AG09309 (cell line): ENCODE results near the gene EEA1.

Experiments used
- DNase-seq: peaks from one replicate; pipeline ENCODE4 v3.0.0-alpha.2; 2010; ENCODE audit warnings: low read depth
- H3K4me3 ChIP-seq: 2 replicates; pipeline ENCODE4 v1.5.1; 2011; ENCODE audit warnings: mild to moderate bottlenecking, low read depth, low read length, moderate library complexity; ENCODE audit not compliant: control insufficient read depth
- TF ChIP-seq, protein P1 (sequence below): IDR thresholded peaks from 2 replicates; pipeline ENCODE4 v1.5.1; 2011; ENCODE audit warnings: mild to moderate bottlenecking, low read depth, low read length, inconsistent platforms; ENCODE audit not compliant: insufficient read depth, control insufficient read depth; ENCODE audit errors: missing control alignments

Gene EEA1

DNA sequence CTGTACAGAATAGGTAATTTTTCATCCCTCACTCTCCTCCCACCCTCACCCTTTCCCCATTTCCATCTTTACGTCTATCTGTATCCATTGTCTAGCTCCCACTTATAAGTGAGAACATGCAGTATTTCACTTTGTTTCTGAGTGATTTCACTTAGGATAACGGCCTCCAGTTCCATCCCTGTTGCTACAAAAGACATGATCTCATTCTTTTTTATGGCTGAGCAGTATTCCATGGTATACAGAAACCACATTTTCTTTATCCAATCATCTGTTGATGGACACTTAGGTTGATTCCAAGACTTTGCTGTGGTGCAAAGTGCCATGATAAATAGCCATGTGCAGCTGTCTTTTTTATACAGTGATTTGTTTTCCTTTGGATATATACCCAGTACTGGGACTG, 16.4 kb downstream of the EEA1 start:
- TF ChIP-seq, protein P1, sequence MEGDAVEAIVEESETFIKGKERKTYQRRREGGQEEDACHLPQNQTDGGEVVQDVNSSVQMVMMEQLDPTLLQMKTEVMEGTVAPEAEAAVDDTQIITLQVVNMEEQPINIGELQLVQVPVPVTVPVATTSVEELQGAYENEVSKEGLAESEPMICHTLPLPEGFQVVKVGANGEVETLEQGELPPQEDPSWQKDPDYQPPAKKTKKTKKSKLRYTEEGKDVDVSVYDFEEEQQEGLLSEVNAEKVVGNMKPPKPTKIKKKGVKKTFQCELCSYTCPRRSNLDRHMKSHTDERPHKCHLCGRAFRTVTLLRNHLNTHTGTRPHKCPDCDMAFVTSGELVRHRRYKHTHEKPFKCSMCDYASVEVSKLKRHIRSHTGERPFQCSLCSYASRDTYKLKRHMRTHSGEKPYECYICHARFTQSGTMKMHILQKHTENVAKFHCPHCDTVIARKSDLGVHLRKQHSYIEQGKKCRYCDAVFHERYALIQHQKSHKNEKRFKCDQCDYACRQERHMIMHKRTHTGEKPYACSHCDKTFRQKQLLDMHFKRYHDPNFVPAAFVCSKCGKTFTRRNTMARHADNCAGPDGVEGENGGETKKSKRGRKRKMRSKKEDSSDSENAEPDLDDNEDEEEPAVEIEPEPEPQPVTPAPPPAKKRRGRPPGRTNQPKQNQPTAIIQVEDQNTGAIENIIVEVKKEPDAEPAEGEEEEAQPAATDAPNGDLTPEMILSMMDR, result no peak
- no peak for DNase-seq

GRCh38 chr12:92912052-92912451, 17.0 kb downstream of the EEA1 start:
- no peak overlapping the region for H3K4me3 ChIP-seq
- peak; percentile 32 for DNase-seq
- TF ChIP-seq, protein P1, result no peak

More for the DNA sequence above, 16.4 kb downstream of the EEA1 start:
- H3K4me3 ChIP-seq, result no peak overlapping the region

- no peak for DNase-seq
- H3K4me3 ChIP-seq, result no peak overlapping the region
- TF ChIP-seq, protein P1, result no peak
Observed at GRCh38 chr12:92911339-92911738, 17.8 kb downstream of the EEA1 start.

DNA sequence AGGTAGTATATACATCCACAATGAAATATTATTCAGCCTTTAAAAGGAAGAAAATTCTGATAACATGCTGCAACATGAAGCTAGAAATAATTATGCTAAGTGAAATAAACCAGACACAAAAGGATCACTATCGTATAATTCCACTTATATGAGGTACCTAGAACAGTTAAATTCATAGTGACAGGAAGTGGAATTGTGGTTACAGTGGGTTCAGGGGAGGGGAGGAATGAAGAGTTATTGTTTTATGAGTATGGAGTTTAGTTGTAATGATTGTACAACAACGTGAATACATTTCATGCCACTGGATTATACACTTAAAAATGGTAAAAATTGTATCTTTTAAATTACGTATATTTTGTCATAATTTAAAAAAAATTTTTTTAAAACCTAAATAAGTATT, 21.0 kb downstream of the EEA1 start:
- H3K4me3 ChIP-seq, result no peak overlapping the region
- TF ChIP-seq, protein P1, result no peak
- DNase-seq, result no peak

DNA sequence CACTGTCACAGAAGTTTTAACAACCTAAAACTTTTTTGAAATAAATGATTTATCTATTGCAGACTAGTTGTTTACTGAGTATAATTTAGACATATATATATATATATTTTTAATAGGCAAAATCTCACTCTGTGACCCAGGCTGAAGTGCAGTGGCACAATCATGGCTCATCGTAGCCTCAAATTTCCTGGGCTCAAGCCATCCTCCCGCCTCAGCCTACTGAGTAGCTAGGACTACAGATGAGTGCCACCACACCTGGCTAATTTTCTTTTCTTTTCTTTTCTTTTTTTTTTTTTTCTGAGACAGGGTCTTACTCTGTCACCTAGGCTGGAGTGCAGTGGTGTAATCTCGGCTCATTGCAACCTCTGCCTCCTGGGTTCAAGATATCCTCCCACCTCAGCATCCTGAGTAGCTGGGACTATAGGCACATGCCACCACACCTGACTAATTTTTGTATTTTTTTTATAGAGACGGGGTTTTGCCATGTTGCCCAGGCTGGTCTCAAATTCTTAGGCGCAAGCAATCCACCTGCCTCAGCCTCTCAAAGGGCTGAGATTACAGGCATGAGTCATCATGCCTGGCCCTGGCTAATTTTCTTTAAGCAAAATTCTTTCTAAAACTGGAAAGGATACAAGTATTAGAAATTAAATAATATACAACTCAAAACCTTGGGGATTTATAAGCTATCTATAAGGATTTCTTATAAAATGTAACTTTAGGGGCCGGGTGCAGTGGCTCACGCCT, 23.1 kb downstream of the EEA1 start:
- no peak for DNase-seq
- TF ChIP-seq, protein P1, result no peak
- no peak overlapping the region for H3K4me3 ChIP-seq

DNA sequence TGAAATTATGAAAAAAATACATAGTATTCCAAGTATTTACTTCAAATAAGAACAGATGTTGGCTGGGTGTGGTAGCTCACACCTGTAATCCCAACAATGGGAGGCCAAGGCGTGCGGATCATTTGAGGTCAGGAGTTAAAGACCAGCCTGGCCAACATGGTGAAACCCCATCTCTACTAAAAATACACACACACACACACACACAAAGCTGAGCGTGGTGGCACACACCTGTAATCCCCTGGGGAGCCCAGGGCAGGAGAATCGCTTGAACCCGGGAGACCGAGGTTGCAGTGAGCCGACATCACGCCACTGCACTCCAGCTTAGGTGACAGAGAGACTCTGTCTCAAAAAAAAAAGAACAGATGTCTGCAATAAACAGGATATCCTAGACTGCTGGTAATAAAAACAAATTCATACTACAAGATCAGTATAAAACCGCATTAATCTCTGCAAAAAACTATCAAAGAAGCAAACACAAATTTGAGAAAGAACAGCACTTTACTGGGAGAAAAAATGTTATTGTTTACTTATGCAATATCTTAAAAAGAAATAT, 23.8 kb downstream of the EEA1 start:
- no peak overlapping the region for H3K4me3 ChIP-seq
- TF ChIP-seq, protein P1, result no peak
- no peak for DNase-seq
